Activated CD8-positive, alpha-beta memory T cell treated with anti-CD3 and anti-CD28 coated beads for 36 hours (primary cell): ENCODE data around the gene PCIF1. TPM values are rescaled to one million over a fixed set of nuclear protein-coding genes. Genes with fewer than 3 reads are reported as not detected.
"Not testable (repeated sequence)": the region's sequence is repeated elsewhere in the genome, so short reads cannot be mapped to it uniquely, and the experiment has no call there.

Experiments used
- CTCF ChIA-PET: fragments of 350-600 bp; sonication (Branson Sonifier 250); formaldehyde crosslinking; loops from one replicate; lab custom pipeline; 2021; ENCODE audit warnings: antibody characterized with exemption; lab: Charles Lee
- POLR2A ChIA-PET: fragments of 350-600 bp; sonication (Branson Sonifier 250); formaldehyde crosslinking; loops from one replicate; lab custom pipeline; 2021; ENCODE audit warnings: antibody characterized with exemption; lab: Charles Lee
- total RNA-seq, 2 experiments: library from RNA; stranded (reverse); gene quantifications; one replicate each; pipeline ENCODE4 v1.2.3, GENCODE V29; 2021

PCIF1 gene
- total RNA-seq, 2 experiments from 2014 or later: 26.1 to 27.8 TPM

DNA sequence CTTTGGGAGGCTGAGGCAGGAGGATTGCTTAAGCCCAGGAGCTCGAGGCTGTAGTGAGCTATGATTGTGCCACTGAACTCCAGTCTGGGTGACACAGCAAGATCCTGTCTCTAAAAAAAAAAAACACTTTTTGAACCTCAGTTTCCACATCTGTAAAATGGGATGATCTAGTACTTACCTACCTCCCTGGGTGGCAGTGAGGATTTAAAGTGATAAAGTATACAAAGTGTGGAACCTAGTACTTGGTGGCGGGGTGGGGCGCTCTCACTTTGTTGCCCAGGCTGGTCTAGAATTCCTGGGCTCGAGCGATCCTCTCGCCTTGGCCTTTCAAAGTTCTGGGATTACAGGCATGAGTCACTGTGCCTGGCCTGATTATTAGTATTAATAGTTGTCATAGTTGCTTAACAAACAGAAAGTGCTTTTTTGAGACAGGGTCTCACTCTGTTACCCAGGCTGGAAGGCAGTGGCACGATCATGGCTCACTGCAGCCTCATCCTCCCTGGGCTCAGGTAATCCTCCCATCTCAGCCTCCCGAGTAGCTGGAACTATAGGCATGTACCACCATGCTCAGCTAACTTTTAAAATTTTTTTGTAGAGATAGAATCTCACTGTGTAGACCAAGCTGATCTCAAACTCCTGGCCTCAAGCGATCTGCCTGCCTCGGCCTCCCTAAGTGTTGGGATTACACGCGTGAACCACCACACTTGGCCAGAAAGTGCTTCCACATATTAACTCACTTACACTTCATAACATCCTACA is 15.5 kb upstream of the PCIF1 start:
- CTCF ChIA-PET: interaction anchor here (1.0 to 2.7 kb wide), 3 partner anchors 11 to 25 kb away, joined by 3 to 10 read pairs (median 3); no protein-coding TSS in a partner anchor
- POLR2A ChIA-PET: no interaction called here

DNA sequence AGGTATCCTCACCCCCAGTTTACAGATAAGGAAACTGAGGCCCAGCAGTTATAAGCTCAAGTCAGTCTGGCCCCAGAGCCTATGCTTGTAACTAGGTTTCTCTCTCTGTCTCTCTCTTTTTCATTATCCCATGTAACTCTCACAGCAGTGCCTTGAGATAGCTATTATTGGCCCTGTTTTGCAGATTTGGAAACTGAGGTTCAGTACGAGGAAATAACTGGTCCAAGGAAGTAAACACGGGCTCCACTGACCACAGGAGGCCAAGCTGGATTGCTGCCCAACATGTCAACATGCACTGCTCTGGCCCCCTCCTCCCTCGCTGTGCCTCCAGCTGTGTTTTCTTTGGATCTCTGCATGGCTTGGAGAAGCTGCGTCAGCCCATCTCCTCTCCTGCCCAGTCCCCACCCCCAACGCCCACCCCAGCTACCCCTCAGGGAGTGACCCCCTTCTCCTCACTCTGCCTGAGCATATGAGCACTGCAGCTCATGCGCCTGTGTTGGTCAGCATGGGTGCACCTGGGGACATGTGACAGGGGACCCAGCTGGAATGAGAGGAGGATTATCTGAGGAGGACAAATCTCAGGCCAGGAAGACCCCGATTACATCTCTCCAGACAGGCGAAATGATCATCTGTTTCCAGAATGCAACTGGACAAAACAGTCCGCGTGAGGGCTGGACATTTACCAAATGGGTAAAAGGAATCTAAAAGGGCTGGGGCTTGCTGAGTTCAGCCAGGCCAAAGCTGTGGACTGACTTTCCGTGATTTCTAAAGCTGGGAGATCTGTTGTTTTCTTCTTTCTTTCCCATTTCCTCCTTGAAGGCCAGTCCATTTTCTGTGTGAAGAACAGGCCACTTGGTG is 14.7 kb upstream of the PCIF1 start:
- ChIA-PET CTCF (interaction anchor here (1.0 to 2.7 kb wide), 2 partner anchors 13 to 24 kb away, joined by 3 to 10 read pairs; no protein-coding TSS in a partner anchor), POLR2A (no interaction called here)

DNA sequence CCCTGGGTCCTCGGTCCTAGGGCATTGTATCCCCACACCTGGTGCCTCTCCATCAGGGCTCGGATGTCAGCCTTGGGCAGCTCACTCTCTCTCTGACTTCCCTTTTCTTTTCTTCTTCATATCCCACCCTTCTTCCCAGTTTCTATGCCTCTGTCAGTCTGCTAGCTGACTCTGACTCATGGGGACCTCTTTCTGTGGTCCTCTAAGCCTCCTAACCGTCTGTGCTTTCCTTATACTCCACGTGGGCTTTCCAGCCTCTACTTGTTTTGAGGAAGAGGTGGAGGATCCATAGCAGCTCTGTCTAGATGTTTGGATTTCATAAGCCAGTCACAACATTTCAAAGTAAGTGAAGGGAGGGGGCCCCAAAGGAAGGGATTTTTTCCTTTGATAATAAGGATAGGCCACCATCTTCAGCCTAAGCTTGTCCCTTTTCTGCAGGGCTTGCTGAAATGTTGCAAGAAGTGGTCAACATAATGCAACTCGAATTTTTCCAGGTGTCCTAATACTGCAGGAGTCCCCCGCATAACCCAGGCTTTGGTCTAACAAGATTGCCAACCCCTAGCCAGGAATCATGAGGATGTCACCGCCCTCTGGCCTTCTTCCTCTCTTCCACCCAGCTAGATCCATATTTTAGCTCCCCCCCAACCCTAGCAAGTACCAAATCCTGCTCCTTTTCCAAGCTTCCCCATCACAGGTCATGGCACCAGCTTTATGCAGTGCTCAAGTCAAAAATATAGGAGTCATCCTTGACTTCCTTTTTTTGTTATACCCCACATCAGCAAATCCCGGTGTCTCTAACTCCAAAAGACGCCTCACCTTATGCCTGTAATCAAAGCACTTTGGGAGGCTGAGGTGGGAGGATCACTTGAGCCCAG is 13.8 kb upstream of the PCIF1 start:
- POLR2A ChIA-PET: no interaction called here

DNA sequence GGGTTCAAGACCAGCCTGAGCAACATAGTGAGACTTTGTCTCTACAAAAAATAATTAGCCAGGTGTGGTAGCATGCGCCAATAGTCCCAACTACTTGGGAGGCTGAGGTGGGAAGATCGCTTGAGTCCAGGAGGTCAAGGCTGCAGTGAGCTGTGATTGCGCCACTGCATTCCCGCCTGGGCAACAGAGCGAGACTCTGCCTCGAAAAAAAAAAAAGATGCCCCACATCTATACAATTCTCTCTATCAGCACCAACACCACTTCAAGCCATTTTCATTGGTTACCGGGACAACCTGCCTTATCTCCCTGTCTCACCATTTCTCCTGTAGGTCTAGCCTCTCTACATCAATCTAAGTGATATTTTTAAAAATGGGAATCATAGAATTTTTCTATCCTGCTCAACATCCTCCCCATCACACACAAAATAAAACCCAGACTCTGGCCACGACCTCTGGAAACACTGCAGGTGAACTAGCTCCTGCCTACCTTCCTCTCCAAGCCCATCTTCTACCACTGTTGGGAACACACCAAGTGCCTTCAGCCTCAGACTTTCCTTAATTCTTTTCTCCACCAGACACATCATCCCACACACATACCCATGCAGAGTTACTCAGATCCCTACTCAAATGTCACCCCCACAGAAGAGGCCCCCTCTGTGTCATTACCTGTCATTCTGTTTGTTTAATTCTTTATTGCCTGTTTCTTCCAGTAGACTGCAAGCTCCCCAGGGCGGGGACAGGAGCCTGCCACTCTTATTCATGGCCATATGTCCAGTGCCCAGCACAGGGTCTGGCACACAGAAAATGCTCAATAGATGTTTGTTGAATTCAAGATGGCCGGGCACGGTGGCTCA is 12.9 kb upstream of the PCIF1 start:
- ChIA-PET CTCF (interaction anchor here (2.7 kb wide), 1 partner anchor 12 kb away, joined by 10 read pairs; no protein-coding TSS in a partner anchor), POLR2A (no interaction called here)

More for the DNA sequence above, 13.8 kb upstream of the PCIF1 start:
- CTCF ChIA-PET: interaction anchor here (2.7 kb wide), 1 partner anchor 12 kb away, joined by 10 read pairs; no protein-coding TSS in a partner anchor

DNA sequence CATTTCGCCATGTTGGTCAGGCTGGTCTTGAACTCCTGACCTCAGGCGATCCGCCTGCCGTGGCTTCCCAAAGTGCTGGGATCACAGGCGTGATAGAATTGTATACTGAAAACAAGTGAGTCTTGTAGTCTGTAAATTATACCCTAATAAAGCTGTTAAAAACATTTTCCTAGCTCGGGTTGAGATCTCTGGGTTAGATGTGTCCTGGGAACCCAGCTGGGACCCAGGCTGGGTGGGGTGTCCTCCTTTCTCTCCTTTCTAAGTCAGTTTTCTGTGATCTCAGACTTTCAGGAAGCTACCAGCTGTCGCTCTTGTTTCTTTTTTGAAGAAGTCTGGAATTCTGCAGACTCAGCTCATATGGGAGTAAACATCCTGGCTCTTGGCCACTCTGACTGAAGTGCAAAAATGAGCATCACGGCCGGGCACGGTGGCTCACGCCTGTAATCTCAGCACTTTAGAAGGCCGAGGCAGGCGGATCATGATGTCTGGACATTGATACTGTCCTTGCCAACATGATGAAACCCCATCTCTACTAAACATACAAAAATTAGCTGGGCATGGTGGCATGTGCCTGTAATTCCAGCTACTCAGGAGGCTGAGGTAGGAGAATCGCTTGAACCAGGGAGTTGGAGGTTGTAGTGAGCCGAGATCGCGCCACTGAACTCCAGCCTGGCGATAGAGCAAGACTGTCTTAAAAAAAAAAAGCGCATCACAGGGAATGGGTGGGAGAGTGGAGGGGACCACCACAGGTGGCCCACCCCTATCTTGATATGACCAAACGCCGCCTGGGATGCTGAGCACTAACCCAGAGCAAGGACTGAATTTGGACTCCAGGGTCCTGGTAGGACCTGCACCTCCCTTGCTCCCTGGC is 9.9 kb upstream of the PCIF1 start:
- POLR2A ChIA-PET: no interaction called here

DNA sequence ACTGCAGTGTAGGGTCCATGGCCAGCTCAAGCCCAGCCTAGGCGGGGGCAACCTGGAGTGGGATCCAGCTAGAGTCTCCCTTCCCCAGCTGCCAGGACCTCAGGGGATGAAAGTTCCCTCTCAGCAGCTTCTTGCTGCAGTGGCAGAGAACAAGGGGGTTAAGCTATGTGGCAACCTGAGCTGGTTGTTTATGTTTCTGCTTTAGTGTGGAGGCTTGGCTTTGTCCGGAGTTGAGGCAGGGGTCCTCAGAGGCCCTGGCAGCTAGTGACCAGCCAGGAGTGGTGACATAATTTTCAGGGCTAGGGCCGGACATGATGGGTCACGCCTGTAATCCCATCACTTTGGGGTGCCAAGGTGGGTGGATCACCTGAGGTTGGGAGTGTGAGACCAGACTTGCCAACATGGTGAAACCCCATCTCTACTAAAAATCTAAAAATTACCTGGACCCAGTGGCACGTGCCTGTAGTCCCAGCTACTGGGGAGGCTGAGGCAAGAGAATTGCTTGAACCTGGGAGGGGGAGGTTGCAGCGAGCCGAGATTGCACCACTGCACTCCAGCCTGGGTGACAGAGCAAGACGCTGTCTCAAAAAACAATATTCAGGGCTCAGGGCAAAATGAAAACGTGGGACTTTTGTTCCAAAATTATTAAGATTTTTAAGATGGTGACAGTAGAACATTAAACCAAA is 8.5 kb upstream of the PCIF1 start:
- CTCF ChIA-PET: interaction anchor here (0.8 kb wide), 1 partner anchor 16 kb away, joined by 3 read pairs; no protein-coding TSS in a partner anchor
- POLR2A ChIA-PET: no interaction called here

More for the DNA sequence above, 9.9 kb upstream of the PCIF1 start:
- CTCF ChIA-PET: interaction anchor here (1.0 kb wide), 1 partner anchor 12 kb away, joined by 3 read pairs; no protein-coding TSS in a partner anchor

DNA sequence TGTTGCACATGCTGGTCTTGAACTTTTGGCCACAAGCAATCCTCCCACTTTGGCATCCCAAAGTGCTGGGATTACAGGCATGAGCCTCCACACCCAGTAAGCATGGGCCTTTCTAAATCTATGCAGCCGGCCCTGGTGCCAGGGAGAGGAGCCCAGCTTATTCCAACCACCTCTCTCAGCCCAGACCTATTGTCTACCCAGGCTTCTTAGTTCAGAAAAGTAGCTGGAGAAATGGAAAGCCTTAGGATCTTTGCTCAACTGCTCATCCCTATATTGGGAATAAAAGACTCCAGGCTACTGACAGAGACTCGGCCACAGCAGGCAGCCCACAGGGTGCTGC is 7.8 kb upstream of the PCIF1 start:
- ChIA-PET CTCF (interaction anchor here (0.8 kb wide), 1 partner anchor 17 kb away, joined by 3 read pairs; no protein-coding TSS in a partner anchor), POLR2A (no interaction called here)

DNA sequence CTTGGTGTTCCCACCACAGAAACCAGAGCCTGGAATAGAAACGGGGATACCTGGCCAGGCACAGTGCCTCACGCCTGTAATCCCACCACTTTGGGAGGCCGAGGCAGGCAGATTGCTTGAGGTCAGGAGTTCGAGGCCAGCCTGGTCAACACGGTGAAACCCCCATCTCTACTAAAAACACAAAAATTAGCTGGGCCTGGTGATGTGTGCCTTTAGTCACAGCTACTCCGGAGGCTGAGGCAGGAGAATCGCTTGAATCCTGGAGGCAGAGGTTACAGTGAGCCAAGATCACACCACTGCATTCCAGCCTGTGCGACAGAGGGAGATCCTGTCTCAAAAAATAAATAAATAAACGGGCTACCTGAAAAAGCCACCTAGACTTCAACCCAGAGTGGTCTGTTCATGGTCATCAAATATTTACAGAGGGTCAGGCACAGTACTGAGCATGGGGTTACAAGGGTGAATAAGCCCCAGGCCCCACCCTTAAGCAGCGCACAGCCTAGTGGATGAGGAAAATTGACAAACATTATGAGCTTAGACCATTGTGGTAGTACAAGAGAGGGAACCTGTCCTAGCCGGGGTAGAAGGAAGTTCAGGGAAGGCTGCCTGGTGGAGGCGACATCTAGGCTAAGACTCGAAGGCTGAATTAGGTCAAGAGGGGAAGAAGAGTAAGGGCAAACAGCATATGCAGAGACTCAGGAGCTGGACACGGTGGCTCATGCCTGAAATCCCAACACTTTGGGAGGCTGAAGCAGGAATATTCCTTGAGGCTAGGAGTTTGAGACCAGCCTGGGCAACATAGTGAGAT is 7.2 kb upstream of the PCIF1 start:
- ChIA-PET CTCF (interaction anchor here (1.0 kb wide), 1 partner anchor 42 kb away, joined by 3 read pairs; no protein-coding TSS in a partner anchor), POLR2A (interaction anchor here (1.0 kb wide), 1 partner anchor 74 kb away, joined by 3 read pairs; no protein-coding TSS in a partner anchor)

DNA sequence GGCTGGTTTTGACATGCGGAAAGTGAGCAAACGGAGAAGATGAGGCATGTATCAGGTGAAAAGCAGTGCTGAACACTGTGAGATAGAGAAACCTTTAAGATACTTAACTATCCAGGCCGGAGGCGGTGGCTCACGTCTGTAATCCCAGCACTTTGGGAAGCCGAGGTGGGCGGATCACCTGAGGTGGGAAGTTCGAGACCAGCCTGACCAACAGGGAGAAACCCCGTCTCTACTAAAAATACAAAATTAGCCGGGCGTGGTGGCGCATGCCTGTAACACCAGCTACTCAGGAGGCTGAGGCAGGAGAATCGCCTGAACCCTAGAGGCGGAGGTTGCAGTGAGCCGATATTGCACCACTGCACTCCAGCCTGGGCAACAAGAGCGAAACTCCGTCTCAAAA is 2.8 kb upstream of the PCIF1 start:
- CTCF ChIA-PET, POLR2A ChIA-PET: not testable (repeated sequence)

DNA sequence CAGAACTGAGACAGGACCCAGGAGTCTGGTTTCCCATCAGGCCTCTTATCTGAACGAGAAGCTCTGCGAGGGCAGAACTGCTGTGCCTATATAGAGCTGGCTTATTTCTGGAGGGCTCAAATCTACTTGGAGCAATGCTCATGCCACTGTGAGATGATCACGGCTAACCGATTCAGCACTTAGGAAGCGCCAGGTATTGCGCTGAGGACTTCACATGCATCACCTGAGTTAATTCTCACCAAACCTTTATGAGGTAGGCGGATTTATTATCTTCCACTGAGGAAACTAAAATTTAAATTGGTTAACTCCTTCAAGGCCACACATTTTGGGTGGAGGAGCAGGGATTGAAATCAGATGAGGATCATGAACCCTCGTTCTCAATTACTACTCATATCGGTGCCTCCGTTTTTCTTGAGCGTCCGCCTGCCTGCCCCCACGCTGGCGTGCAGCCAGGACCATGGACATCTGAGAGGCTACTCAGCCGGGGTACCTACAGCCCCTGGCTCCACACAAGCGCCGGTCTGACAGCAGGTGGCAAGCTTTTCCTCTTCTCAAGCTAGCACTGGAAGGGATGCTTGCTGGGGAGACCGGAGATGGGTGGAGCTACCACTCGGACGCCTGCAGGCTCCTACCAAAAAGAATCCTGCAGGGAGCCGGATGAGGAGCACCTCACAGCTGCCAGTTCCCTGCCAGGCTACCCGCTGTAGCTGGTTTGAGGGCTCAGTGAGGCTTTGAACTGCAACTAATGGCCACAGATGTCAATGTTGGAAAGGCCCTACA is 1.0 kb upstream of the PCIF1 start:
- POLR2A ChIA-PET: interaction anchor here (0.6 to 2.5 kb wide), 8 partner anchors 13 to 52 kb away, joined by 3 to 25 read pairs (median 4); partner anchors contain the start of genes PLTP, ZNF335 and ZSWIM1
- CTCF ChIA-PET: interaction anchor here (0.9 to 2.1 kb wide), 5 partner anchors 13 to 54 kb away, joined by 3 to 10 read pairs (median 3); no protein-coding TSS in a partner anchor

DNA sequence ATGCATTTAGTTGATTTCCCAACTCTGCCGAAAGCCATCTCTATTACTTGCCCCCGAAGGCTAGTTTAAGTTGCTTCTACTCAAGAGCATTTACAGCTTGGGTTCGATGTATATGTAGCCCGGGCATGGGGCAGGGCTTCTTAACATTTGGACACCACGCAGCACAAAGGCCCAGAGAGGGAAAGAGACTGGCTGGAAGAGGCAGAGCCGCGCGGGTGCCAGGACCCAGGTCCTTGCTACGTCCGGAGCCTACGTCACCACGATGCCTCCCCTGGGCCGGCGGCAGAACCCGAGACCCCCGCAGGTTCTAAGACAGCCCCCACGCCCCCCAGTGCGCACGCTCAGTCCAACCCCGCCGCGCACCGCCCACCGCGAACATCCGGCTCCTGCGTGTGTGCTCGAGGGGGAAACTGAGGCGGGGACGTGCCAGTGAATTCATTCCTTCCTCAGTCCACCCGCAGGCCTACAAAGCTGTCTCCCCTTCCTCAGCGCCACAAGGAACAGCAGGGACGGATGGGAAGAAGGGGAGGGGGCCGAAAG is 367 bp upstream of the PCIF1 start:
- ChIA-PET POLR2A (interaction anchor here (0.9 to 2.5 kb wide), 14 partner anchors 10 to 121 kb away, joined by 3 to 25 read pairs (median 5); partner anchors contain the start of genes CTSA, NEURL2, PLTP and ZNF335), CTCF (interaction anchor here (1.0 to 2.1 kb wide), 4 partner anchors 14 to 53 kb away, joined by 3 to 10 read pairs (median 7); no protein-coding TSS in a partner anchor)

DNA sequence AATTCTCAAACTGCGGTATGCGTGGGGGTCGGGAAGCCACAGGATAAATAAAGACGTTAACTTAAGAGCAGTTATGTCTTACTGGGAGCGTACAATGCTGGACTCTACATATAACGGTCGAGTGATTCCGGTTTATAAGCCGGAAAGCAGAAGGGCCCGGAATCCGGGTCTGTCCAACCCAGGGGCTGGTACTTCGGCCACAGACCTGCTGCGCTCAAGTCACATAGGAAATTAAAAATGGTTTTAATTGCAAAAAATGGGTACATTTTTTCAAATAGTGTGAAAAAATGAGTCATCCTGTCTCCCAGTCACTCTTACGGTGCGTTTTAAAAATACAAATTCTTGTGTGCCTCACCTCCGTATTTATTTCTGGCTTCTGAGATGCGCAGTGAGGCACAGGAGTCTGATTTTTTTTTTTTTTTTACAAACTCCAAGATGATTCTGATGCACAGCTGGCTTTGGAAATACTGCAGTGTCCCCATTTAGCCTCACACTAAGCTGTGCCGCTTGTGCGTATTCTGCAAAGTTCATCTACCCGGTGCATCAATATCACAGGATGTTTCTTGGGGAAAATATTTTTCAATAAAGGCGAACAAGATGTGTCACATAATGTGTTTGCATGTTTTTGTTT is 1.0 kb downstream of the PCIF1 start:
- ChIA-PET POLR2A (interaction anchor here (0.5 to 2.5 kb wide), 13 partner anchors 9 to 118 kb away, joined by 3 to 25 read pairs (median 5); partner anchors contain the start of genes CTSA, NEURL2 and ZNF335), CTCF (interaction anchor here (1.0 to 1.1 kb wide), 2 partner anchors 9 to 17 kb away, joined by 3 read pairs; no protein-coding TSS in a partner anchor)

DNA sequence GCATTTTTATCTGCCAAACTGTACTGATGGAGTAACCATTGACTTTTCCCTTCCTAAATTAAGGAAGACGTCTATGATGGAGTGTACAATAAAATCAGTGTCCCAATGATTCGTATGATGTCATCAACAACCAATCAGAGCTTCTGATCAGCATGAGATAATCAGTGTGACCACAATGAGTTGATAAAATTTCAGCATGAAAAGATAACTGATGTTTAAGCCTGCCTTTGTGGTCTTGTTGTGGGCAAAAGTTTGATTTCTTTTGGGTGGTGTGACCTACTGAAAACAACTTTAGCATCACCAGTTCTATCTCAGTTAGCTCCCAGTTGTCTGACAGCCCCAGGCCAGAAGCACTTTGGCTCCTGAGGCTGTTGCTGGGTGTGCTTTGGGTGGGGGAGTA is 3.3 kb downstream of the PCIF1 start:
- ChIA-PET CTCF (interaction anchor here (1.5 to 2.3 kb wide), 2 partner anchors 23 to 33 kb away, joined by 3 to 9 read pairs; no protein-coding TSS in a partner anchor), POLR2A (interaction anchor here (1.3 kb wide), 1 partner anchor 33 kb away, joined by 3 read pairs; no protein-coding TSS in a partner anchor)
